Skeletal muscle cell (primary cell): ENCODE results near the gene GRK1.

Experiments used
- DNase-seq: peaks from one replicate; pipeline ENCODE4 v3.0.0-alpha.2; 2010; ENCODE audit warnings: low read depth
- H3K4me3 ChIP-seq: 2 replicates; pipeline ENCODE4 v1.5.1; 2011; ENCODE audit warnings: low read depth, mild to moderate bottlenecking, control low read depth, low read length, moderate library complexity

GRK1 gene

GRCh38 chr13:113631341-113632095 lies 35.5 kb upstream of the GRK1 start:
- DNase-seq = no peak
- H3K4me3 ChIP-seq = no peak overlapping the region

- no peak for DNase-seq
- H3K4me3 ChIP-seq = no peak overlapping the region
Measured at GRCh38 chr13:113632706-113633484, 34.1 kb upstream of the GRK1 start.

- no peak for DNase-seq
- H3K4me3 ChIP-seq = no peak overlapping the region
Measured at GRCh38 chr13:113633485-113633873, 33.5 kb upstream of the GRK1 start.

- no peak overlapping the region for H3K4me3 ChIP-seq
- no peak for DNase-seq
Measured at GRCh38 chr13:113634279-113635047, 32.6 kb upstream of the GRK1 start.

- DNase-seq = no peak
- no peak overlapping the region for H3K4me3 ChIP-seq
Measured at GRCh38 chr13:113635048-113635420, 32.0 kb upstream of the GRK1 start.

- DNase-seq = no peak
- no peak overlapping the region for H3K4me3 ChIP-seq
Measured at GRCh38 chr13:113635709-113636108, 31.3 kb upstream of the GRK1 start.

GRCh38 chr13:113636266-113636963 lies 30.6 kb upstream of the GRK1 start:
- H3K4me3 ChIP-seq = no peak overlapping the region
- no peak for DNase-seq

GRCh38 chr13:113637262-113638160 lies 29.5 kb upstream of the GRK1 start:
- H3K4me3 ChIP-seq = no peak overlapping the region
- DNase-seq = no peak

GRCh38 chr13:113638173-113638746 lies 28.8 kb upstream of the GRK1 start:
- H3K4me3 ChIP-seq = no peak overlapping the region
- DNase-seq = no peak

- DNase-seq = no peak
- no peak overlapping the region for H3K4me3 ChIP-seq
Measured at GRCh38 chr13:113638806-113639205, 28.2 kb upstream of the GRK1 start.

GRCh38 chr13:113639616-113640262 lies 27.3 kb upstream of the GRK1 start:
- no peak for DNase-seq

GRCh38 chr13:113641426-113641825 lies 25.6 kb upstream of the GRK1 start:
- no peak overlapping the region for H3K4me3 ChIP-seq
- no peak for DNase-seq

More at GRCh38 chr13:113639616-113640262, 27.3 kb upstream of the GRK1 start:
- no peak overlapping the region for H3K4me3 ChIP-seq

GRCh38 chr13:113642563-113642962 lies 24.5 kb upstream of the GRK1 start:
- DNase-seq = no peak
- no peak overlapping the region for H3K4me3 ChIP-seq

GRCh38 chr13:113643593-113643992 lies 23.4 kb upstream of the GRK1 start:
- DNase-seq = no peak
- no peak overlapping the region for H3K4me3 ChIP-seq

GRCh38 chr13:113644800-113645199 lies 22.2 kb upstream of the GRK1 start:
- DNase-seq = no peak
- no peak overlapping the region for H3K4me3 ChIP-seq

GRCh38 chr13:113645329-113645728 lies 21.7 kb upstream of the GRK1 start:
- no peak for DNase-seq
- H3K4me3 ChIP-seq = no peak overlapping the region

- no peak overlapping the region for H3K4me3 ChIP-seq
- DNase-seq = no peak
Measured at GRCh38 chr13:113646376-113646775, 20.6 kb upstream of the GRK1 start.

GRCh38 chr13:113646921-113647340 lies 20.1 kb upstream of the GRK1 start:
- no peak for DNase-seq
- no peak overlapping the region for H3K4me3 ChIP-seq
